ENCODE data around the gene DTX4.
A peak's percentile ranks its signal among the peaks of the same experiment; 100 is the strongest.

Gene DTX4

GRCh38 chr11:59152312-59152951 lies 19.5 kb upstream of the DTX4 start:
- Mint-ChIP-seq H3K9me3 (no peaks in the 10 kb centered on the region), H3K36me3 (ENCODE audit: low read depth) (peaks cover 71% of the 10 kb centered on the region), H3K27me3 (no peaks in the 10 kb centered on the region), H3K27ac (peak overlapping the region; percentile 94), H3K4me3 (peak overlapping the region; percentile 32), H3K4me1 (ENCODE audit: low read depth) (peaks cover 45% of the 10 kb centered on the region)
- DNase-seq, result no peak

DNA sequence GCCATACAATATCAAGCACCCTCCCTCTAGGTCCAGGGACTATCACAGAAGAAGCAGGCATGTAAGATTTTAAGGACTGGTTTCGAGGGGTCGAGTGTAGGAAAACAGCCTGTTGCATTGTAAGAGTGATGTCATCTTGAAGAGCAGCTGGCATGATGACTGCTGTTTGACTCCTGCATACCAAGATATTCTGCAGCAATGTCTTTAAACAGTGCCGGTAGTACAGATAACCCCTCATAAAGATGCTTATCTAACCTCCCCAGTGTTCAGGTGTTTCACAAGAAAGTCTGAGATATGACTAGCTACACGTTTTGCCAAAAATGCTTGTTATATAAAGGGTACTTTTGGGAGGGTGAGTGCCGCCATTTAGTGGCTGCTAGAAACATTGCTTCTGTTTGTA lies 17.3 kb upstream of the DTX4 start:
- H3K27me3 Mint-ChIP-seq, result no peaks in the 10 kb centered on the region
- peaks cover 37% of the 10 kb centered on the region for H3K4me1 Mint-ChIP-seq (ENCODE audit: low read depth)
- H3K27ac Mint-ChIP-seq, result no peak overlapping the region
- H3K9me3 Mint-ChIP-seq, result no peaks in the 10 kb centered on the region
- no peak overlapping the region for H3K4me3 Mint-ChIP-seq
- DNase-seq, result no peak
- H3K36me3 Mint-ChIP-seq (ENCODE audit: low read depth), result peaks cover 51% of the 10 kb centered on the region

DNA sequence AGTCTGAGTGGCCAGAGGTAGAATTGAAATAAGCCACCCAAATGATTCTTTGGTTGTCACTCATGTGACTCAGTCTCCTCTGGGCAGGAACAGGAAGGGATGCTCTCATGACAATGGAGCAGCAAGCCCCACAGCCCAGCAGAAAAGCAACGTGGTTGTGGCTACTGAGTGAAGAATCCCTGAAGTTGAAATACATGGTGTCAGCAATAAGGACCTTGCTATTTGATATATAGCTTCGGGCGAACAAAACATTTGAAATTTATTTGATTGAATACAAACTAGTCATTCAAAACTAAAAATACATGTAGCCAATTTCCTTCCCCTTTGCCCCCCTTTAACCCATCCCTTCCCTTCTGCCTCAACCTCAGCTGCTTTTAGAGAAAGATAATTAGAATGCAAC lies 14.5 kb upstream of the DTX4 start:
- Mint-ChIP-seq H3K4me3 (no peak overlapping the region), H3K27me3 (peaks cover 7% of the 10 kb centered on the region), H3K27ac (no peak overlapping the region), H3K4me1 (ENCODE audit: low read depth) (peaks cover 17% of the 10 kb centered on the region), H3K9me3 (no peaks in the 10 kb centered on the region), H3K36me3 (ENCODE audit: low read depth) (peaks cover 24% of the 10 kb centered on the region)
- DNase-seq, result no peak

GRCh38 chr11:59158206-59159068 lies 13.5 kb upstream of the DTX4 start:
- H3K36me3 Mint-ChIP-seq (ENCODE audit: low read depth), result peaks cover 14% of the 10 kb centered on the region

DNA sequence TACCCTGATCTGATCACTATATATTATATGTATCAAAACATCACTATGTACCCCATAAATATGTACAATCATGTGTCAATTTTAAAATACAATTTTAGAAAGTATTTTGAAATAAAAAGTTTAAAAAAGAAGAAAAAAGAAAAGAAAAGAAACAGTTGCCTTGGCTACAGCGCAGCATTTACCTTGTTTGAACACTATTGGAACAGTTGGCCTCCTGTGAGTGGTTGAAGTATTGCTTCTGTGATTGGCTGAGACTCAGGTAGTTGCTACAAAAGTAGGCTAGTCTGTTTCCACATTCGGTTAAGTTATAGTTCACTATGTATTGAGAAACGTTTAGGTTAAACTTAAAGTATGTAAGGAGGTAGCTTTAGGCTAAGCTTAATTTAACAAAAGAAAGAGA lies 7.9 kb upstream of the DTX4 start:
- no peaks in the 10 kb centered on the region for H3K4me1 Mint-ChIP-seq (ENCODE audit: low read depth)
- no peaks in the 10 kb centered on the region for H3K9me3 Mint-ChIP-seq
- H3K36me3 Mint-ChIP-seq (ENCODE audit: low read depth), result no peaks in the 10 kb centered on the region
- DNase-seq, result no peak
- H3K27me3 Mint-ChIP-seq, result peaks cover 21% of the 10 kb centered on the region
- no peak overlapping the region for H3K27ac Mint-ChIP-seq
- no peak overlapping the region for H3K4me3 Mint-ChIP-seq

More at GRCh38 chr11:59158206-59159068, 13.5 kb upstream of the DTX4 start:
- peaks cover 7% of the 10 kb centered on the region for H3K27me3 Mint-ChIP-seq
- peaks cover 7% of the 10 kb centered on the region for H3K4me1 Mint-ChIP-seq (ENCODE audit: low read depth)
- no peak for DNase-seq
- H3K9me3 Mint-ChIP-seq, result no peaks in the 10 kb centered on the region
- H3K4me3 Mint-ChIP-seq, result no peak overlapping the region
- H3K27ac Mint-ChIP-seq, result no peak overlapping the region

DNA sequence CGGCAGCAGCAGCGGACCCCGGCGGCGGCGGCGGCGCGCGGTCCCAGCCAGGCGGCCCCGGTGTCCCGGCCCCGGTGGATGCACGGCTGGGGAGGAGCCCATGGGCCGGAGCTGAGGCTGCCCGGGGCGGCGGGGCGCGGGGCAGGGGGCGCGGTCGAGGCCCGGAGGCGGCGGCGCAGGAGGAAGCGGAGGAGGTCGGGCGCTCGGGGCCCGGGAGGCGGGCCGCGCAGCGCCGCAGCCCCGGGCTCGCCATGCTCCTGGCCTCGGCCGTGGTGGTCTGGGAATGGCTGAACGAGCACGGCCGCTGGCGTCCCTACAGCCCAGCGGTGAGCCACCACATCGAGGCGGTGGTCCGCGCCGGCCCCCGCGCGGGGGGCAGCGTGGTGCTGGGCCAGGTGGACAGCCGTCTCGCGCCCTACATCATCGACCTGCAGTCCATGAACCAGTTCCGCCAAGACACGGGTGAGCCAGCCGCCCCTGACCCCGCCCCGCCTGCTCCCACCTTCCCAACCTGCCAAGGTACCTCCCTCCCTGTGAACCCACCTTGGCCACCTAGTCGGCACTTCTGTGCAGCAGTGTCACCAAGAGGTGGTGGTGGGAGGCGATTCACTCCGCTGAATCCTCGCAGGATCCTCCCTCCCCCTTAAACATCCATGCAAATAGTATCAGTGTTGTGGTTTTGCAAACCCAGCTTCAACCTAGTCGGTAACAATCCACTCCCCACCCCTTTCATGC lies 580 bp downstream of the DTX4 start:
- Mint-ChIP-seq H3K27me3 (peaks cover 21% of the 10 kb centered on the region), H3K27ac (no peak overlapping the region), H3K36me3 (ENCODE audit: low read depth) (no peaks in the 10 kb centered on the region), H3K4me1 (ENCODE audit: low read depth) (peaks cover 16% of the 10 kb centered on the region), H3K4me3 (peak overlapping the region; percentile 72), H3K9me3 (no peaks in the 10 kb centered on the region)
- DNase-seq, result peak; percentile 54

DNA sequence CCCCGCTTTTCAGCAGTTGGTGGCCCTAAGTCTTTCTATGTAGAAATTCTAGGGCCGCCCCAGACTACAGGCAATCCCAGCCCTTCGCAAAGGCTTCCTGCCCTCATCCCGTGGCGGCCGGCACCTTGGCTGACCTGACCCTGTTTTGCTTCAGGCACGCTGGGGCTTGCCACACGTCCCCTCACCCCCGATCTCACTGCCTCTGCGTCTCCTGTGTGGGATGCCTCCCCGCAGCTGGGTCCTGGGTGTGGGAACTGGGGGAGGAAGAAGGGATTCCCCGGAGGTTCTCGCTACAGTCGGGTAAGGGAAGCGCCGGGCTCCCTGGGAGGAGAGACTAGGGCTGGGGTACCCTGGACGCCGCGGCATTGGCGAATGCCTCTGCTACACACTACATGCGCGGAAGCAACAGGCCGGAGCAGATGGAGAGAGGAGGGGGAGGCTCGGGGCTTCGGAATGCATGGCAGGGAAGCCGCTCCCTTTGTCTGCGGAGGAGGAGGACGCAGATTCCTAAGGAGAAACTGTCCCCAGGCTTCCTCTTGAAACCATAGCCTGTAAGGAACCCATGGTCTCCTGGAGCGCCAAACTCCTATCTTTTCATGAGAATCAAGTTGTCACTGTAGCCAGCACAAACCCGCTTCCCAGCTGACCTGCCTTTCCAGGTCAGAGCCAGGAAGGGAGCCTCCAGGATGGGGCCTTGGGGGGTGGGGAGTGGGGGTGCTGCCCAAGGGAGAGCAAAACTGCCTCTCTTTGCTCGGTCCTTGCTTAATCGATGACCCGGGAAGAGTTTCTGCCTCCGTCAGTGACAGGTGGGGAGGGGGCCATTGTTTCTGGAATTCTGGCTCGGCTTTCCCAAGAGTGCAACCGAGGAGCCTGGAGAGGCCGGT lies 1.4 kb downstream of the DTX4 start:
- DNase-seq, result peak; percentile 53
- Mint-ChIP-seq H3K9me3 (no peaks in the 10 kb centered on the region), H3K36me3 (ENCODE audit: low read depth) (no peaks in the 10 kb centered on the region), H3K27ac (no peak overlapping the region), H3K4me1 (ENCODE audit: low read depth) (peaks cover 16% of the 10 kb centered on the region), H3K4me3 (peak overlapping the region; percentile 72), H3K27me3 (peaks cover 21% of the 10 kb centered on the region)

GRCh38 chr11:59173964-59174663 lies 2.2 kb downstream of the DTX4 start:
- DNase-seq, result no peak
- Mint-ChIP-seq H3K27ac (no peak overlapping the region), H3K4me3 (no peak overlapping the region)

DNA sequence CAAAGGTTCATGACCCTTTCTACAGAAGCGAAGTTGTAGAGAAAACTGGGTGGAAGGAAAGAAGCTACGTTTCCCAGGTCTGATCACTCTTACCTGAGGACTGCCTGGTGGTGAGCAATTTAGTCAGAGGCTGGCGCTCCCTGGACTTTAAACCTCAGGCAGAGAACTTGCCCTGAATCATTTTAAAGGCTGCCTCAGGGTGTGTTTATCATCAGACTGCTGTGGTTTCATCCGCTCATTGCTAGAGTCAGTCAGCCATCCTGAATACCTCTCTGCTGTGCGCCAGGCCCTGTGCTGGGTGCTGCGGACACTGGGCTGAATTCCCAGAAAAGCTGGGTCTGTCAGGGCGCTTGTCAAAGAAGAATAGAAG lies 2.7 kb downstream of the DTX4 start:
- no peak overlapping the region for H3K4me3 Mint-ChIP-seq
- peaks cover 21% of the 10 kb centered on the region for H3K27me3 Mint-ChIP-seq
- no peak overlapping the region for H3K27ac Mint-ChIP-seq
- no peaks in the 10 kb centered on the region for H3K36me3 Mint-ChIP-seq (ENCODE audit: low read depth)
- peaks cover 16% of the 10 kb centered on the region for H3K4me1 Mint-ChIP-seq (ENCODE audit: low read depth)
- no peak for DNase-seq
- H3K9me3 Mint-ChIP-seq, result peaks cover 4% of the 10 kb centered on the region

More at GRCh38 chr11:59173964-59174663, 2.2 kb downstream of the DTX4 start:
- H3K9me3 Mint-ChIP-seq, result no peaks in the 10 kb centered on the region
- H3K4me1 Mint-ChIP-seq (ENCODE audit: low read depth), result peaks cover 16% of the 10 kb centered on the region
- peaks cover 21% of the 10 kb centered on the region for H3K27me3 Mint-ChIP-seq
- H3K36me3 Mint-ChIP-seq (ENCODE audit: low read depth), result no peaks in the 10 kb centered on the region

GRCh38 chr11:59175091-59175501 lies 3.2 kb downstream of the DTX4 start:
- H3K27ac Mint-ChIP-seq, result no peak overlapping the region
- no peak overlapping the region for H3K4me3 Mint-ChIP-seq
- DNase-seq, result no peak
- peaks cover 6% of the 10 kb centered on the region for H3K9me3 Mint-ChIP-seq
- H3K36me3 Mint-ChIP-seq (ENCODE audit: low read depth), result no peaks in the 10 kb centered on the region
- peaks cover 16% of the 10 kb centered on the region for H3K4me1 Mint-ChIP-seq (ENCODE audit: low read depth)
- peaks cover 21% of the 10 kb centered on the region for H3K27me3 Mint-ChIP-seq

- H3K27ac Mint-ChIP-seq, result no peak overlapping the region
- no peak overlapping the region for H3K4me3 Mint-ChIP-seq
- peaks cover 21% of the 10 kb centered on the region for H3K27me3 Mint-ChIP-seq
Measured at GRCh38 chr11:59176330-59176729, 4.4 kb downstream of the DTX4 start.

DNA sequence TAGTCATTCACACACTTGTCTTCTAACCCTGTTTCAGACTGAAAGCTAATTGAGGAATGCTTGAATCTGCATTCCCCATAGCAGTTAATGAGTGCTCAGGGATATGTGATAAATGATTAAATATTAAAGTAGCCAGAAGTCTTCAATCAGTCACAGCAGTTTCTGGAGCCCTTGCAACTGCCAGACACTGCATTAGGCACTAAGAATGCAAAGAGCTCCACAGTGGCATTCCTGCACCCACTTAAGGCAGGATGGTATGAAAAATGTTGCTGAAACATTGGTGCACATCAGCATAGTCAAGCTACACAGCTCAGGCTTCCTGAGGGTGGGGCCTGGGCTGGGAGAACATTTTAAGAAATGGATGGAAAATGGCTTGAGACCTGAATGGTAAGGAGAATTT lies 6.5 kb downstream of the DTX4 start:
- DNase-seq, result no peak
- Mint-ChIP-seq H3K4me3 (no peak overlapping the region), H3K4me1 (ENCODE audit: low read depth) (peaks cover 8% of the 10 kb centered on the region), H3K9me3 (peaks cover 6% of the 10 kb centered on the region), H3K27ac (no peak overlapping the region), H3K36me3 (ENCODE audit: low read depth) (no peaks in the 10 kb centered on the region), H3K27me3 (peaks cover 13% of the 10 kb centered on the region)

More at GRCh38 chr11:59176330-59176729, 4.4 kb downstream of the DTX4 start:
- H3K36me3 Mint-ChIP-seq (ENCODE audit: low read depth), result no peaks in the 10 kb centered on the region
- H3K4me1 Mint-ChIP-seq (ENCODE audit: low read depth), result peaks cover 16% of the 10 kb centered on the region
- peaks cover 6% of the 10 kb centered on the region for H3K9me3 Mint-ChIP-seq
- no peak for DNase-seq

DNA sequence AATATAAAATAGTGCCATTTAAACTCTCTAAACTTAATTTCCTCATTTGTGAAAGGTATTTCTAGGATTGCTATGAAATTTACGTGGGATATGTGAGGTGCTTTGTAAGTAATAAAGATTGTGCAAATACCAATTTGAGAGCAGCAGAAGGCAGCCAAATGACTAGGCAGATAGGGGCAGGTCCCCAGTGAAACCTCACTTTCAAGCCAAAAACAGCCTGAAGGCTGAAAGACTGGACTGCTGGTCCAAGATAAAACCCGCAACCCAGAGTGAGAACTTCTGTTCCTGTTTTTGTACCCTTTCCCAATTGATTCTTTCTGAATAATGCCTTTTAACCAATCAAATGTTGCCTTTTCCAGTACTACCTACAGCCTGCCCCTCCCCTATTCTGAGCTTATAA lies 7.2 kb downstream of the DTX4 start:
- Mint-ChIP-seq H3K27me3 (peaks cover 7% of the 10 kb centered on the region), H3K36me3 (ENCODE audit: low read depth) (no peaks in the 10 kb centered on the region), H3K4me1 (ENCODE audit: low read depth) (peaks cover 4% of the 10 kb centered on the region), H3K27ac (no peak overlapping the region), H3K4me3 (no peak overlapping the region), H3K9me3 (peaks cover 6% of the 10 kb centered on the region)
- no peak for DNase-seq
